ENCODE measurements around the gene TARBP1. TPM values are rescaled to one million over a fixed set of nuclear protein-coding genes. Genes with fewer than 3 reads are reported as not detected.

Gene TARBP1
- total RNA-seq, 1 donor, result 47.1 TPM

DNA sequence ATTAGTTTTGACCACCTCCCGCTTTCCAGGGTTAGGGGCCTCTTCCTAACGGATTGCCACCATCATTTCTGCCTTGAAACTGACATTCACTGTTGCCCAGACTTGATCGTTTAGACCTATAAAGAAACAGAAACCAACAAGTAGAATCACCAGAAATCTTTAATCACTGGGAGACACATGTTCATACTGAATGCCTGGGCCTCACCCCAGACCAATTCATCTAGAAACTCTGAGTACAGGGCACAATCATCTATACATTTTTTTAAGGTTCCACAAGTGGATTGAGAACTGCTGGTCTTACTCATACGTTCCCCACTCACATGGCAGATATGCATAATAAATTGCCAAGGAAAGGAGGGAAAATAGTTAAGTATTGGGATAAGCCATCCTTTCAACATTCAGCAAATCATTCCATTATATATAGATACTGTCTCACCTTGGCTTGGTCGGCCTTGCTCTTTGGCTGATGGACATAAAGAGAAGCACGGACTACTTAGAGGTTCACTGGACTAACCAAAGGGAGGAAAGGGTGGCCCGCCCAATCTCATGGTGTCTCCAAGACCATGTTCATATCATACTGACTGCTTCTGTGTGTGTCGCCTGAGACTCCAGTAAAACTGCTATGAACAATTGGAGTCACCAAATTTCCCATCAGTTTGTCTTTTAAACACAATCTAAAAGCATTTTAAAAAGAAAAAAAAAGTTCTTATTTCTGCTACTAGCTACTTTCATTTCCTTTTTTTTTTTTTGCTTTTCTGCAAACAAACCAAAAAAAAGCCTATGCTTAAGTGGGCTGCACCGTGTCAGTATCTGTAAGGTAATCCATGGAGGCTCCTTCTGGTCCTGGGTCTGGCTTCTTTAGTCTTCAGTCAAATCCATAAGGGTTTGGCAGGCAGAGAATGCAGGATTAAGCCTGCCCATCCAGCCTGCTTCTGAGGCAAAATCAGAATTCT, 9.4 kb upstream of the TARBP1 start:
- DNase-seq (ENCODE audit: low read depth in 2 of 3, low spot score in 2 of 3), result peak in 1 of 3 donors; percentile 55

GRCh38 chr1:234486858-234487840, 8.2 kb upstream of the TARBP1 start:
- peak in 2 of 3 donors; percentile 66 to 85 for DNase-seq (ENCODE audit: low read depth in 2 of 3, low spot score in 2 of 3)

DNA sequence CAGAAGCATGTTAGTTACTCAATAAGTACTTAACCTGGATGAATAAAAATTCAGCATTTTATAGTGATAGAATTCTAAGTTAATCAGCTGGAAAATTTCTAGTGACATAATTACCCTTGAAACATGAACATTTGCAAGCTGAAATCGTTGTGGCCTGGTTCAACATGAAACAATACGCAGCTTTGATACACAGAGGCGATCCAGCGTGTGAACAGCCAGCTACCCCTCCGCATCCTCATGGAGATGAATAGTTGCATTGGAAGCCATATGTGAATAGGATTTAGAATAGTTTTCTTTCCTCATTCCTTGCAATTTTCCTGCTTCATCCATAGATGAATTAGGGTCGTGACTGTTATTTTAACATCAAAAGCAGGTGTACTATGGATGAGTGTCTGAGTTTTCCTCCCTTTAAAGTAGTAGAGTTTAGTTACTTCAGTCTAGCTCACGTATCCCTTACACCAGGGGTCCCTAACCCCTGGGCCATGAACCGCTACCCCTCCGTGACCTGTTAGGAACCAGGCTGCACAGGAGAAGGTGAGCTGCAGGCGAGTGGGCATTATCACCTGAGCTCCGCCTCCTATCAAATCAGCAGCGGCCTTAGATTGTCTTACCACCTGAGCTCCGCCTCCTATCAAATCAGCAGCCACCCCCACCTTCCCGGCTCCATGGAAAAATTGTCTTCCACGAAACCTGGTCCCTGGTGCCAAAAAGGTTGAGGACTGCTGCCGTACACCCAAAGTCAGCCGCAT, 6.2 kb upstream of the TARBP1 start:
- DNase-seq (ENCODE audit: low read depth in 2 of 3, low spot score in 2 of 3), result no peak

- DNase-seq (ENCODE audit: low read depth in 2 of 3, low spot score in 2 of 3), result no peak
Measured at GRCh38 chr1:234484218-234484617, 5.2 kb upstream of the TARBP1 start.

GRCh38 chr1:234481771-234482170, 2.8 kb upstream of the TARBP1 start:
- DNase-seq (ENCODE audit: low read depth in 2 of 3, low spot score in 2 of 3), result no peak

DNA sequence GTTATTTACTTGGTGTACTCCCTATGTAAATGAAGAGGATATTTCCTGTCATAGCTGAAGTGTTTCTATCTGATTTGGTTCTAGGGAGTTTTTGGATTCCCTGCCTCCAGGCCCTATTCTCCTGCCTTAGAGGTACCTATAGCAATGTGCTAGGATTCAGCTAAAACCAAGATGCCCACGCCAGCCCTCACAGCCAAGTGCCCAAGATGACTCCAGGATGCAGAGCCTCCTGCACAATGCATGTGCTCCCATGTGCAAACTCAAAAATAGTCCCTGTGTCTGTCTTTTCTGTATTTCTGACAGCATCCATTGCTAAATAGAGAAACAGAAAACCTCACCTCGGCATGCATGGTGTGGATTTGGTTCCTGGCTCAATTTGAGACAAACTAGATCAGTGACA, 887 bp upstream of the TARBP1 start:
- DNase-seq (ENCODE audit: low read depth in 2 of 3, low spot score in 2 of 3), result no peak

DNA sequence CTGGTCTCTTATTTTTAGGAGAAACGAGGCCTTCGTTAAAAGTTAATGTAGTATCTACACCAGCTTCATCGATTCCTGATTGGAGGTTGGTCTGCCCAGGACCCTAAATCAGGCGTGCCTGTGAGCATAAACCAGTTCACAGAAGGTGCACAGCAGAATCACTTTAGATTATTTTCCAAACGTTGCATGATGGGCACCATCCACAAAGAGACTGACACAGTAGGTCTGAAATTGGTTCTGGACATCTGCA, 256 bp upstream of the TARBP1 start:
- DNase-seq (ENCODE audit: low read depth in 2 of 3, low spot score in 2 of 3), result no peak

DNA sequence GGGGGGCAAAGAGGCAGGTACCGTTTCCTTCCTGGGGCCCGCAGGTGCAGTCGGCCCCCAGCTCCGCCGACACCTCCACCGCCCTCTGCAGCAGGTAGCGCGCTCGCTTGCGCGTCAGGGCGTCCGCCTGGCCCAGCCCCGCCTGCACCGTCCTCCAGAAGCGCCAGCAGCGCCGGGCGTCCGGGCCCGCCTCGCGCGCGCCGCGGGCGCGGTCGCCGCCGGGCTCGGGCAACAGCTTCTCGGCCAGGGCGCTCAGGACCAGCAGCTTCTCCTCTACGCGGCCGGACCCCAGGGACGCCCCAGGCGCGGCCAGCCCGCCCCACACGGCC, 863 bp downstream of the TARBP1 start:
- peak in 2 of 3 donors; percentile 36 to 50 for DNase-seq (ENCODE audit: low read depth in 2 of 3, low spot score in 2 of 3)

- DNase-seq (ENCODE audit: low read depth in 2 of 3, low spot score in 2 of 3), result no peak
Measured at GRCh38 chr1:234477386-234478151, 1.4 kb downstream of the TARBP1 start.

- DNase-seq (ENCODE audit: low read depth in 2 of 3, low spot score in 2 of 3), result peak in 1 of 3 donors; percentile 44
Measured at GRCh38 chr1:234476172-234476571, 2.8 kb downstream of the TARBP1 start.

GRCh38 chr1:234475167-234475793, 3.7 kb downstream of the TARBP1 start:
- peak in 1 of 3 donors; percentile 38 for DNase-seq (ENCODE audit: low read depth in 2 of 3, low spot score in 2 of 3)

DNA sequence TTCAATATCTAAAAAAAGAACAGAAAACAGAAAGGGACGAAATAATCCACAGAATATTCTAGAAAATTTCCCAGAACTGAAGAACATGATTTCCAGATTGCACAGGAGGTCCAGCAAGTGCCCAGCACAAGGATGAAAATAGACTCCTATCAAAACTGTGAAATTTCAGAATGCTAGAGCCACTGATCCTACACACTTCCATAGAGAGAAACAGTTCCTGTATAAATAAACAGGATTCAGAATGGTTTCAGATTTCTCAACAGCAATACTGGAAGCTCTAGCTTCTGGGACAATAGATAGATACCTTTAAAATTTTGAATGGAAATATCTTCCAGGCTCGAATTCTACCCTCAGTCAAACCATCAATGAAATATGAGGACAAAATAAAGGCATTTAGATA, 4.6 kb downstream of the TARBP1 start:
- DNase-seq (ENCODE audit: low read depth in 2 of 3, low spot score in 2 of 3), result no peak

DNA sequence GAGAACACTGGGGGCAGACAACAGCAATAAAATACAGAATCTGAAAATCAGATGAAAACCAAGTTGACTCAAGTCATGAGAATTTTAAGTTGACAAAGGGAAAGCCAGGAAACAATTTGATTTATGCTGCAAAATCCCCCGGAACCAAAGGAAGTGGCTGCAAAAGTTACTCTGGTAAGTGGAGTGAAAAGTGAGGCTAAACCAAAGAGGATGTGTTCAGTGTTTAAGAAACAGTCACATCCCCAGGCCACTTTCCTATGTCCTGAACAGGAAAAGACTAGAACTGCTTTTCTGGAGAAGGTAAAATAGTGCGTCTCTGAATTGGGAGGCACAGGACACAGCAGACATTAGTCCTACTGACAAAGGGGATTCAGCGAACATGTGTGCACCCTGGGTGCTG, 5.9 kb downstream of the TARBP1 start:
- peak in 2 of 3 donors; percentile 67 to 75 for DNase-seq (ENCODE audit: low read depth in 2 of 3, low spot score in 2 of 3)

DNA sequence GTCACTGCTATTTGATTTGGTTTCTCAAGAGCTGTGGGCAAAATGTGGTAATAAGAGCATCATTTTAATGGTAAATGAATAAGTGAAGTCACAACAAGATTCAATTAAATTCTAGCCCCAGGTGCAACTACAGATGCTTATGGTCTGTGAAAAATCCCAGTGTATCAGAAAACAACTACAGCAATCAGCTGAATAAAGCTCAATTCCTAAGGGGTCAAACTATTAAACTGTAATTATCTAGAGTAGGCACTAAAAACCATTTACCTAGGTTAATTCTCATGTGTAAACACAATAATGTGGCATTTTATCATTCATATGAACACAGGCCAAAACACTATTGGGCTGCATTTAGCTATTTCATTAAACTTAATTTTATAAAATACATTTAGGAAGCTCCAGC, 9.6 kb downstream of the TARBP1 start:
- no peak for DNase-seq (ENCODE audit: low read depth in 2 of 3, low spot score in 2 of 3)

DNA sequence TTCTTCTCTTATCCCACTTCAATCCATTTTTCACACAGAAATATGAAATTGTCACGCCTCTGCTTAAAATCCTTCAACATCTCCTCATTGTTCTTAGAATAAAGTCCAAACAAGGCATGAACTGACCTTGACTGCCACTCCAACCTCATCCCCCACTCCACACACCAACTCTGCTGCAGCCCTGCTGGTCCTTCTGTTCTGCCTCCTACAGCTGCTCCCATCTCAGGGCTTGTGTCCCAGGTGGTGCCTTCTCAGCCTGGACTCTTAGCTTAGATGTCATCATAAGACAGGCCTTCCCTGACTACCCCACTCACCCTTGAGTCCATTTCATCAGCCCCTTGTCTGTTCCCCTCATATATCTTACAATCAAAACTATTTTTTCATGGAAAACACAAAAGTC, 10.4 kb downstream of the TARBP1 start:
- no peak for DNase-seq (ENCODE audit: low read depth in 2 of 3, low spot score in 2 of 3)

DNA sequence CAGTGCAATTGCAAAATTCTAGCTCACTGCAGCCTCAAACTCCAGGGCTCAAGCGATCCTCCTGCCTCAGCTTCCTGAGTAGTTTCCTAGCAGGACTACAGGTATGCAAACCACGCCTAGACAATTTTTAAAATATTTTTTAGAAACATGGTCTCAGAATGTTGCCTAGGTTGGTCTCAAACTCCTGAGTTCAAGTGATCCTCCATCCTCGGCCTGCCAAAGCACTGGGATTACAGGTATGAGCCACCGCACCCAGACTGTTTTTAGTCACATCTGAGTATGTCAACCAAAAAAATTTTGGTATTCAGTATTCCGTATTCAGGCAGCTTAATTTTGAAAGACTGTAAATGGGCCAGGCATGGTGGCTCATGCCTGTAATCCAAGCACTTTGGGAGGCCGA, 11.2 kb downstream of the TARBP1 start:
- no peak for DNase-seq (ENCODE audit: low read depth in 2 of 3, low spot score in 2 of 3)

GRCh38 chr1:234466945-234467344, 12.0 kb downstream of the TARBP1 start:
- no peak for DNase-seq (ENCODE audit: low read depth in 2 of 3, low spot score in 2 of 3)

DNA sequence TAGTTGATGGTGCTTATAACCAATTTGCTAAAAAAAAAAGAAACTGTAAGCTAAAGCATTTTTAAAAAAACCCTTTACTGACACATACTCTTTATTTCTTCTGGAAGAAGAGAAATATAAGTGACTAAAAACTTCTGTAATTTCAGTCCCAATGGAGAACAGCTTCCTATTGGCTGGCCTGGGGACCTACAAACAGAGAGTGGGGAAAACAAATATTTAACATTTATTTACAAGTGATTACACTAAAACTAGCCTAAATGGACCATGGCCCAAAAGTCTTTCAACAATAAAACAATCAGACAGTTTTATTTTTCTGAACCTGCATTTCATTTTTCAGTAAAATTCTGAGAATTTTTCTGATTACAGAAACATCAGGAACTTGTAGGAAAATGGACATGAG, 15.2 kb downstream of the TARBP1 start:
- DNase-seq (ENCODE audit: low read depth in 2 of 3, low spot score in 2 of 3), result no peak

GRCh38 chr1:234460652-234461051, 18.3 kb downstream of the TARBP1 start:
- DNase-seq (ENCODE audit: low read depth in 2 of 3, low spot score in 2 of 3), result no peak

All from hematopoietic multipotent progenitor cell (in vitro differentiated cells).